ENCODE data around the gene NXPH1. TPM values are rescaled to one million over a fixed set of nuclear protein-coding genes. Genes with fewer than 3 reads are reported as not detected.

Gene NXPH1
- polyA plus RNA-seq, 1 of the 3 experiments (the other 2 are of a cell fraction) = not detected

DNA sequence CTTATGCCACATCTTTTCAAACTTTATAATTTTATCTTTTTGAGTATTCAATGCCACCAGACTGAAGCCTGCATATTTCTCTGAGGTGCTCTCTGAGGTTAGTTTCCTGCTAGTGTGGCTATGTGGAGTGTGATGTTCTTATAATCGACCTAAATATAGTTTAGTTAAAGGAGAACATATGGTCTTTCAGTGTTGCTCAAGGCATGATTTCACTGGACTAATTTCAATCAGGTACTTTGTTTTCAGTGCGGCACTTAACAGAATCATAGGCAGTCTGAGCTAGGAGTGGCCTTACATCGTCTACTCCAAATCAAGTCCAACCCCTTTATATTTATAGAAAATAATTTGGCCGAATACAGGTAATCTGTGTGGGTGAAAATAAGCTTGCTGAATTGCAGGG is 134.2 kb downstream of the NXPH1 start:
- Histone ChIP-seq H3K27ac (ENCODE audit: low read depth in 2 of 2, low read length in 1 of 2) (no peak overlapping the region), H3K9me3 (0 out of 2 replicates have a peak, but pooled peaks cover 4% of the 10 kb centered on the region), H3K4me2 (no peak overlapping the region), H3K9ac (no peak overlapping the region), H3K79me2 (ENCODE audit: insufficient read depth) (no peaks in the 10 kb centered on the region), H3K4me1 (ENCODE audit: control insufficient read depth in 1 of 2, insufficient read depth in 2 of 2, low read depth in 1 of 2, low read length in 1 of 2) (no peaks in the 10 kb centered on the region; a peak in 1 of 4 replicates), H2AFZ (ENCODE audit: low read depth) (no peak overlapping the region), H3F3A (replicated peaks; ENCODE audit: insufficient read depth) (no peaks in the 10 kb centered on the region), H4K20me1 (ENCODE audit: insufficient read depth) (no peaks in the 10 kb centered on the region), H3K27me3 (ENCODE audit: insufficient read depth) (no peaks in the 10 kb centered on the region), H3K36me3 (replicated peaks in 1 of 2; ENCODE audit: control insufficient read depth in 1 of 2, insufficient read depth in 2 of 2, low read length in 1 of 2) (no peaks in the 10 kb centered on the region), H3K9me2 (no peaks in the 10 kb centered on the region), H3K4me3 (ENCODE audit: low read depth in 2 of 2, low read length in 1 of 2) (no peak overlapping the region)
- 33% methylated on average over 4 of the region's 4 CpGs for WGBS (ENCODE audit: low lambda C conversion rate)
- ChIA-PET POLR2A (no interaction called here), CTCF (interaction anchor here (0.6 to 1.4 kb wide), 2 partner anchors 9 to 351 kb away, joined by 3 to 4 read pairs; no protein-coding TSS in a partner anchor)
- no peak for DNase-seq
- TF ChIP-seq, protein P1, sequence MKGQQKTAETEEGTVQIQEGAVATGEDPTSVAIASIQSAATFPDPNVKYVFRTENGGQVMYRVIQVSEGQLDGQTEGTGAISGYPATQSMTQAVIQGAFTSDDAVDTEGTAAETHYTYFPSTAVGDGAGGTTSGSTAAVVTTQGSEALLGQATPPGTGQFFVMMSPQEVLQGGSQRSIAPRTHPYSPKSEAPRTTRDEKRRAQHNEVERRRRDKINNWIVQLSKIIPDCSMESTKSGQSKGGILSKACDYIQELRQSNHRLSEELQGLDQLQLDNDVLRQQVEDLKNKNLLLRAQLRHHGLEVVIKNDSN (IDR thresholded peaks at IDR 0.05; ENCODE audit: borderline replicate concordance, low read depth) = no peak
- TF ChIP-seq MEF2A (IDR thresholded peaks at IDR 0.05; ENCODE audit: borderline replicate concordance, low read depth) (no peak), SIN3A (IDR thresholded peaks at IDR 0.05; ENCODE audit: borderline replicate concordance, low read depth, low read length) (no peak), TAF1 (IDR thresholded peaks at IDR 0.05; ENCODE audit: borderline replicate concordance, low read depth, low read length) (no peak), TEAD4 (IDR thresholded peaks at IDR 0.05; ENCODE audit: borderline replicate concordance, insufficient read depth) (no peak), FOXJ3 (CRISPR knock-in tag; IDR thresholded peaks at IDR 0.05) (no peak), RFX5 (IDR thresholded peaks at IDR 0.05; ENCODE audit: low read length) (no peak)
- TF ChIP-seq, protein P2, sequence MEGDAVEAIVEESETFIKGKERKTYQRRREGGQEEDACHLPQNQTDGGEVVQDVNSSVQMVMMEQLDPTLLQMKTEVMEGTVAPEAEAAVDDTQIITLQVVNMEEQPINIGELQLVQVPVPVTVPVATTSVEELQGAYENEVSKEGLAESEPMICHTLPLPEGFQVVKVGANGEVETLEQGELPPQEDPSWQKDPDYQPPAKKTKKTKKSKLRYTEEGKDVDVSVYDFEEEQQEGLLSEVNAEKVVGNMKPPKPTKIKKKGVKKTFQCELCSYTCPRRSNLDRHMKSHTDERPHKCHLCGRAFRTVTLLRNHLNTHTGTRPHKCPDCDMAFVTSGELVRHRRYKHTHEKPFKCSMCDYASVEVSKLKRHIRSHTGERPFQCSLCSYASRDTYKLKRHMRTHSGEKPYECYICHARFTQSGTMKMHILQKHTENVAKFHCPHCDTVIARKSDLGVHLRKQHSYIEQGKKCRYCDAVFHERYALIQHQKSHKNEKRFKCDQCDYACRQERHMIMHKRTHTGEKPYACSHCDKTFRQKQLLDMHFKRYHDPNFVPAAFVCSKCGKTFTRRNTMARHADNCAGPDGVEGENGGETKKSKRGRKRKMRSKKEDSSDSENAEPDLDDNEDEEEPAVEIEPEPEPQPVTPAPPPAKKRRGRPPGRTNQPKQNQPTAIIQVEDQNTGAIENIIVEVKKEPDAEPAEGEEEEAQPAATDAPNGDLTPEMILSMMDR (IDR thresholded peaks at IDR 0.05) = no peak
- TF ChIP-seq, protein P3, sequence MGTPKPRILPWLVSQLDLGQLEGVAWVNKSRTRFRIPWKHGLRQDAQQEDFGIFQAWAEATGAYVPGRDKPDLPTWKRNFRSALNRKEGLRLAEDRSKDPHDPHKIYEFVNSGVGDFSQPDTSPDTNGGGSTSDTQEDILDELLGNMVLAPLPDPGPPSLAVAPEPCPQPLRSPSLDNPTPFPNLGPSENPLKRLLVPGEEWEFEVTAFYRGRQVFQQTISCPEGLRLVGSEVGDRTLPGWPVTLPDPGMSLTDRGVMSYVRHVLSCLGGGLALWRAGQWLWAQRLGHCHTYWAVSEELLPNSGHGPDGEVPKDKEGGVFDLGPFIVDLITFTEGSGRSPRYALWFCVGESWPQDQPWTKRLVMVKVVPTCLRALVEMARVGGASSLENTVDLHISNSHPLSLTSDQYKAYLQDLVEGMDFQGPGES (IDR thresholded peaks at IDR 0.05; ENCODE audit: low read depth, low read length) = no peak
- TF ChIP-seq, protein P4, sequence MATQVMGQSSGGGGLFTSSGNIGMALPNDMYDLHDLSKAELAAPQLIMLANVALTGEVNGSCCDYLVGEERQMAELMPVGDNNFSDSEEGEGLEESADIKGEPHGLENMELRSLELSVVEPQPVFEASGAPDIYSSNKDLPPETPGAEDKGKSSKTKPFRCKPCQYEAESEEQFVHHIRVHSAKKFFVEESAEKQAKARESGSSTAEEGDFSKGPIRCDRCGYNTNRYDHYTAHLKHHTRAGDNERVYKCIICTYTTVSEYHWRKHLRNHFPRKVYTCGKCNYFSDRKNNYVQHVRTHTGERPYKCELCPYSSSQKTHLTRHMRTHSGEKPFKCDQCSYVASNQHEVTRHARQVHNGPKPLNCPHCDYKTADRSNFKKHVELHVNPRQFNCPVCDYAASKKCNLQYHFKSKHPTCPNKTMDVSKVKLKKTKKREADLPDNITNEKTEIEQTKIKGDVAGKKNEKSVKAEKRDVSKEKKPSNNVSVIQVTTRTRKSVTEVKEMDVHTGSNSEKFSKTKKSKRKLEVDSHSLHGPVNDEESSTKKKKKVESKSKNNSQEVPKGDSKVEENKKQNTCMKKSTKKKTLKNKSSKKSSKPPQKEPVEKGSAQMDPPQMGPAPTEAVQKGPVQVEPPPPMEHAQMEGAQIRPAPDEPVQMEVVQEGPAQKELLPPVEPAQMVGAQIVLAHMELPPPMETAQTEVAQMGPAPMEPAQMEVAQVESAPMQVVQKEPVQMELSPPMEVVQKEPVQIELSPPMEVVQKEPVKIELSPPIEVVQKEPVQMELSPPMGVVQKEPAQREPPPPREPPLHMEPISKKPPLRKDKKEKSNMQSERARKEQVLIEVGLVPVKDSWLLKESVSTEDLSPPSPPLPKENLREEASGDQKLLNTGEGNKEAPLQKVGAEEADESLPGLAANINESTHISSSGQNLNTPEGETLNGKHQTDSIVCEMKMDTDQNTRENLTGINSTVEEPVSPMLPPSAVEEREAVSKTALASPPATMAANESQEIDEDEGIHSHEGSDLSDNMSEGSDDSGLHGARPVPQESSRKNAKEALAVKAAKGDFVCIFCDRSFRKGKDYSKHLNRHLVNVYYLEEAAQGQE (IDR thresholded peaks at IDR 0.05; ENCODE audit: low read depth, low read length) = no peak
- TF ChIP-seq, protein P5, sequence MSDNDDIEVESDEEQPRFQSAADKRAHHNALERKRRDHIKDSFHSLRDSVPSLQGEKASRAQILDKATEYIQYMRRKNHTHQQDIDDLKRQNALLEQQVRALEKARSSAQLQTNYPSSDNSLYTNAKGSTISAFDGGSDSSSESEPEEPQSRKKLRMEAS (IDR thresholded peaks at IDR 0.05; ENCODE audit: low read depth) = no peak

Measured in SK-N-SH (cell line).